Pancreas (tissue), 10 donors: Measurements from ENCODE around the gene DMAC1. TPM values are rescaled to one million over a fixed set of nuclear protein-coding genes. Genes with fewer than 3 reads are reported as not detected.
A peak's percentile ranks its signal among the peaks of the same experiment; 100 is the strongest.

Experiments
- ATAC-seq, 4 donors: fragments of 200-7000 bp; cut with Tn5 transposase; one replicate each; pipeline versions ENCODE4 v1.8.0 to v1.9.1; 2020; ENCODE audit warnings: mild to moderate bottlenecking in 4 of 4, moderate library complexity in 4 of 4
- DNase-seq, 6 donors: peaks; one replicate each; pipeline ENCODE4 v3.0.0-alpha.2; 2020
- FAIRE-seq: peaks from 2 replicates; lab custom pipeline; 2012; peaks lifted over from hg19 to GRCh38; lab: Jason Lieb, UNC
- H3K27ac ChIP-seq, 4 donors: fragments of 200-600 bp; sonication (generic); 1 replicate in 3 of 4; 2 replicates in 1 of 4; pipeline versions ENCODE4 v1.5.0 to v1.8.0; 2020
- H3K27me3 ChIP-seq, 4 donors: fragments of 200-600 bp; one replicate each; pipeline ENCODE4 v1.8.0; 2021
- H3K36me3 ChIP-seq, 3 donors: fragments of 200-600 bp; sonication (generic) in 1 of 3; one replicate each; pipeline versions ENCODE4 v1.5.0 to v1.8.0; 2020 to 2021
- H3K4me1 ChIP-seq, 3 donors: fragments of 200-600 bp; one replicate each; pipeline ENCODE4 v1.8.0; 2021
- H3K4me3 ChIP-seq, 4 donors: fragments of 200-600 bp; sonication (generic) in 2 of 4; one replicate each; pipeline versions ENCODE4 v1.5.0 to v1.8.0; 2020 to 2021
- H3K9me3 ChIP-seq, 4 donors: fragments of 200-600 bp; one replicate each; pipeline ENCODE4 v1.8.0; 2021
- WGBS, 2 donors: extraction: QIAGEN DNeasy Blood & Tissue Kit; methylation state at CpG; one replicate each; pipeline ENCODE4 v1.1.7; 2013; 5-methylcytosine and 5-hydroxymethylcytosine counted together
- intact Hi-C, 3 donors: fragments of 100-400 bp; cut with DNase I; formaldehyde crosslinking; loops; one replicate each; pipeline versions ENCODE4 v1.11.1 to v1.14.2; 2022
- polyA plus RNA-seq, 2 donors: library from polyadenylated mRNA; stranded (reverse); fragments of 200-250 nt; gene quantifications; one replicate each; pipeline ENCODE4 v1.2.3, GENCODE V29; 2013
- total RNA-seq, 6 donors: library from RNA; stranded (reverse); fragmentation: NEBNext Ultra II Directional in 4 of 6; extraction: Animal tissue kit (Norgen Biotek cat#: 25700) in 4 of 6; gene quantifications; one replicate each; pipeline versions ENCODE4 v1.2.1 to v1.2.4, GENCODE V29; 2021 to 2023
- TF ChIP-seq, protein P1 (sequence below), 4 donors: fragments of 200-600 bp; sonication (generic) in 3 of 4; IDR thresholded peaks; one replicate each; pipeline versions ENCODE4 v1.5.0 to v1.8.0; 2021; ENCODE audit warnings: antibody characterized with exemption in 4 of 4
- donor health status: healthy with polysubstance abuse.
- donor health status: DM: no; HTN: no; CAD: no; lungs with moderate emphysema.
- donor health status: DM: no; HTN: no; CAD: no.
- donor health status: control.
- donor health status: control.
- donor health status: Bipolar disorder and iron deficiency.
- donor health status: DM: yes; HTN: yes; CAD: no.
- donor health status: DM: no; HTN: no; CAD: no.
- donor health status: DM: no; HTN: no; CAD: no.
- donor health status: DM: yes; HTN: yes; CAD: no.

The DMAC1 gene
- total and polyA plus RNA-seq, 8 donors = 4.3 to 23.4 (median 13.7) TPM

DNA sequence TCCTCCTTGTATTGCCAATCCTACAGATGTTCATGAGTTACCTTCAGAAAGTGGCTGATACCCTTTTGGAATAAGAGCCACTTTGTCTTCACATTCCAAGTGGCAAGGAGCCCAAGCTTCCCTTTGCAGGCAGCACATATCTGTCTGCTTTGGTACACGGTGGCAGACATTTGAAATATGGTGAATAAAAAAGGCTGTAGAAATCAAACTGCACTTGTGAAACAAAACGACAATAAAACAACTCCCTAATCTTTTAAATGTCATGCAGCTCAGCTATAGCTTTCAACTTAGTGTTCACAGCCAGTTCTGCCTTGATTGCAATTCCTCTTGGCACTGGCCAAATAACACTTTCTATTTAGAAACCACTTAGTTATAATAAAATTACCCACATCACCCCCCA lies 35.0 kb upstream of the DMAC1 start:
- Histone ChIP-seq H3K27me3 (no peaks in the 10 kb centered on the region), H3K36me3 (no peaks in the 10 kb centered on the region), H3K27ac (no peak overlapping the region), H3K4me1 (no peaks in the 10 kb centered on the region), H3K4me3 (no peak overlapping the region), H3K9me3 (no peaks in the 10 kb centered on the region)
- FAIRE-seq = no peak
- no peak for DNase-seq
- no peak for ATAC-seq
- intact Hi-C loops = no loop called here
- TF ChIP-seq, protein P1, sequence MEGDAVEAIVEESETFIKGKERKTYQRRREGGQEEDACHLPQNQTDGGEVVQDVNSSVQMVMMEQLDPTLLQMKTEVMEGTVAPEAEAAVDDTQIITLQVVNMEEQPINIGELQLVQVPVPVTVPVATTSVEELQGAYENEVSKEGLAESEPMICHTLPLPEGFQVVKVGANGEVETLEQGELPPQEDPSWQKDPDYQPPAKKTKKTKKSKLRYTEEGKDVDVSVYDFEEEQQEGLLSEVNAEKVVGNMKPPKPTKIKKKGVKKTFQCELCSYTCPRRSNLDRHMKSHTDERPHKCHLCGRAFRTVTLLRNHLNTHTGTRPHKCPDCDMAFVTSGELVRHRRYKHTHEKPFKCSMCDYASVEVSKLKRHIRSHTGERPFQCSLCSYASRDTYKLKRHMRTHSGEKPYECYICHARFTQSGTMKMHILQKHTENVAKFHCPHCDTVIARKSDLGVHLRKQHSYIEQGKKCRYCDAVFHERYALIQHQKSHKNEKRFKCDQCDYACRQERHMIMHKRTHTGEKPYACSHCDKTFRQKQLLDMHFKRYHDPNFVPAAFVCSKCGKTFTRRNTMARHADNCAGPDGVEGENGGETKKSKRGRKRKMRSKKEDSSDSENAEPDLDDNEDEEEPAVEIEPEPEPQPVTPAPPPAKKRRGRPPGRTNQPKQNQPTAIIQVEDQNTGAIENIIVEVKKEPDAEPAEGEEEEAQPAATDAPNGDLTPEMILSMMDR (IDR thresholded peaks at IDR 0.05) = no peak
- 13 to 20% methylated on average over 2 of the region's 2 CpGs for WGBS, 2 donors

DNA sequence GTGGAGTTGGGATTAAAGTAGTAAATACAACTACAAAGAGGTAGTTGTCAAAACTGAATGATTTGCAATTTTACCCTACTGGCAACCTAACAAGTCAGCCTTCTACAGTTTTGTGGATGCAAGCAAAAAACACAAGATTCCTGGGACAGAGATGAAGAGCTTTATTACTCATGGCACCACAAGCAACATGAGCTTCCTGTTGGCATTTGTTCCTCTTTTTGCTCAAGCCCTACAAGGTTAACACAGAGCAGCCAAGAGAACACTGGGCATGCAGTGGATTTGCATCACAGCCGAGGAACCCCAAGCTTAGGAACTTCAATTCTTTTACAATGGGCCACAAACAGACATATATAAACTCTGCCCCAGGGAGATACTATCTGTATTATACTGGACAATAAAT lies 28.8 kb upstream of the DMAC1 start:
- no peak overlapping the region for H3K4me3 ChIP-seq
- peak in 1 of 4 donors; percentile 63 for ATAC-seq
- no peak for DNase-seq
- no peaks in the 10 kb centered on the region for H3K4me1 ChIP-seq
- FAIRE-seq = no peak
- H3K27me3 ChIP-seq = no peaks in the 10 kb centered on the region
- TF ChIP-seq, protein P1 (IDR thresholded peaks at IDR 0.05) = no peak
- WGBS, 2 donors = 67 to 88% methylated on average over 1 of the region's 1 CpG
- H3K36me3 ChIP-seq = no peaks in the 10 kb centered on the region
- H3K27ac ChIP-seq = no peak overlapping the region
- intact Hi-C loops = no loop called here
- no peaks in the 10 kb centered on the region for H3K9me3 ChIP-seq

DNA sequence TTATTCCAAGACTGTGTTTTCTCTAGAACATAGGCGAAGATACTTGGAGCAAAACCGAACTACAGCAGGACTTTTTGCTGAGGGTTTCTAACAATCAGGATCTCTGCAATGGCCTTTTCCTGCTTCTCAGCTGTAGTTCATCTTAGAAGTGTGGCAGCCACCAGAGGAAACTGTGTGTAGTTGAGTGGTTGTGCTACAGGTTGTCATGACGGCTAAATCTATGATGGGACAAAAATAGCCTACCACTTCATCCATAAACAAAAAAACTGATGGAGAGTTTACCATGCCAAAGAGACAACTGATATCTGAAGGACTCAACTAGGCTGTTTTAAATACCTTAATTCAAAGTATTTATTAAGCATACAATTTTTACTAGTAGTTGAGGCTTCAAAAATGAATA lies 28.2 kb upstream of the DMAC1 start:
- H3K4me3 ChIP-seq = no peak overlapping the region
- TF ChIP-seq, protein P1 (IDR thresholded peaks at IDR 0.05) = no peak
- ATAC-seq = no peak
- 70 to 90% methylated on average over 3 of the region's 3 CpGs for WGBS, 2 donors
- H3K4me1 ChIP-seq = no peaks in the 10 kb centered on the region
- intact Hi-C loops = no loop called here
- H3K27me3 ChIP-seq = no peaks in the 10 kb centered on the region
- DNase-seq = no peak
- no peaks in the 10 kb centered on the region for H3K36me3 ChIP-seq
- H3K27ac ChIP-seq = no peak overlapping the region
- no peaks in the 10 kb centered on the region for H3K9me3 ChIP-seq
- no peak for FAIRE-seq

DNA sequence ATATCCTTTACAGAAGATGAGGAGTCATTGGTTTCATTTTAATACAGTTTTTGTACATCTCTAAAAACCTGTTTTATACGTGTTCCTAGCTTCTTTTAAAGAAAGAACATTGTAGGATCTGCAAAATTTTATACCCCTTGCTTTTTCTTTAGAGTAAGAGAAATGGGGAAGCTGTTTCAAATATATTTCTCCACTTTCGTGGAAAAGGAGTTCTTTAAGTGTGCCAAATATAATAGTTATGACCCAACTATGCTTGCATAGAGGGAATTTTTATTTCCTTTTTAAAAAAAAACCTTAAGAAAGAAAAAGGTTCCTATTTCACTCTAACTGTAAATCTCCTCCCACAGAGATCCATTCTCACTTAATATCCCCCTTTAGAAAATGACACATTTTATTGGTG lies 27.5 kb upstream of the DMAC1 start:
- FAIRE-seq (no peak), ATAC-seq (no peak), DNase-seq (no peak)
- TF ChIP-seq, protein P1 (IDR thresholded peaks at IDR 0.05) = no peak
- intact Hi-C loops = no loop called here
- Histone ChIP-seq H3K27ac (no peak overlapping the region), H3K27me3 (no peaks in the 10 kb centered on the region), H3K4me3 (no peak overlapping the region), H3K4me1 (no peaks in the 10 kb centered on the region), H3K36me3 (no peaks in the 10 kb centered on the region), H3K9me3 (no peaks in the 10 kb centered on the region)
- 56 to 79% methylated on average over 2 of the region's 2 CpGs for WGBS, 2 donors

DNA sequence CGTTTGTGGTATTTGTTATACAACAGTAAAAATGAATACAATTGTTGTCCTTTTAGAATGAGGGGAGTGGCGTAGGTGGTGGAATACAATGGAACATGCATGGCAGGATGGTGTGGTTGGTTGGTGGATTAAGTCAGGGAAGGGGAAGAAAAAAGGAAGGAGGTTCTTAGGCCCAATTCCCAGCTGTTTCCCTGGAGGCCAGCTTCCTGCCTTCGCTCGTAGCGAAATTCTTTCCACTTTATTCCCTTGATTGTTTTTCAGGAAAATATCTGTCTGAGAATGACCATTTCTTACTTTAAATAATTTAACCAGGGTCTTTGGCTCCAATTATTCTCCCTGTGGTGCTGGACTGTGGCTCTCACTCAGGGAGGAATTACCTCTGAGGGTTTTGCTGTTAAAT lies 24.1 kb upstream of the DMAC1 start:
- no peak for DNase-seq
- Histone ChIP-seq H3K4me1 (no peaks in the 10 kb centered on the region), H3K27me3 (no peaks in the 10 kb centered on the region), H3K36me3 (no peaks in the 10 kb centered on the region), H3K27ac (no peak overlapping the region), H3K9me3 (no peaks in the 10 kb centered on the region), H3K4me3 (no peak overlapping the region)
- intact Hi-C loops = no loop called here
- TF ChIP-seq, protein P1 (IDR thresholded peaks at IDR 0.05) = no peak
- no peak for FAIRE-seq
- 82 to 86% methylated on average over 5 of the region's 5 CpGs for WGBS, 2 donors
- ATAC-seq = no peak
